ENCODE measurements around the gene UBFD1. TPM values are rescaled to one million over a fixed set of nuclear protein-coding genes. Genes with fewer than 3 reads are reported as not detected.

The UBFD1 gene
- polyA plus RNA-seq, 2 of the 4 experiments (the other 2 are of a cell fraction), result 60.0 to 78.0 TPM

DNA sequence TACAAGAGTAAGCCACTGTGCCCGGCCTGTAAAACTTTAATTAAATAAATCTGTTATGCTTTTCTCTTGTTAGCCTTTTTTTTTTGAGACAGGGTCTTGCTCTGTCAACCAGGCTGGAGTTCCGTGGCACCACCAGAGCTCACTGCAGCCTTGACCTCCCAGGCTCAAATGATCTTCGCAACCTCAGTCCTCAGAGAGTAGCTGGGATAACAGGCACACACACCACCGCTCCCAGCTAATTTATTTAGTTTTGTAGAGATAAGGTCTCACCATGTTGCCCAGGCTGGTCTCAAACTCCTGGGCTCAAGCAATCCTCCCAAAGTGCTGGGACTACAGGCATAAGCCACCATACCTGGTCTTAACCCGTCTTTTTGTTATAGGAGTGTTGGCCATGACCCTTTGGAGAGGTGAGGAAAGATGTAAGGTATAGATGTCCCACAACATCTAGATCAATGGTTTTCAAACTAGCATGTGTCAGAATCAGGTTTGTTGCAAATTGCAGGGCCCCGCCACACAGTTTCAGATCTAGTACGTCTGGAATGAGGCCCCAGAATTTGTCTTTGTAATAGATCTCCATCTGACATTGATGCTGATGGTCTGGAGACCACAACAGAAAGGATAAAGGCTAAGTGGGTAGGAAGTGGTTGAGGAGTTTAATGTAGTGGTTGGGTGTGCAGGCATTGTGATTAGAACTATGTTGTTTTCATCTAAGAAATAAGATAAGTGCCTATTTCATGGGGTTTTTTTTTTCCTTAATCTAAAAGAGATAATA is 43.0 kb upstream of the UBFD1 start:
- Histone ChIP-seq H3K9me3 (no peaks in the 10 kb centered on the region), H3K4me2 (no peak overlapping the region), H3K4me1 (no peaks in the 10 kb centered on the region), H3K27ac (no peak overlapping the region), H3K4me3 (no peak overlapping the region)
- WGBS (ENCODE audit: missing lambda C conversion rate), result 91% methylated on average over 7 of the region's 7 CpGs
- FAIRE-seq (no peak), DNase-seq (ENCODE audit: low read depth in 1 of 2, low spot score in 1 of 2) (no peak), ATAC-seq (no peak)
- TF ChIP-seq NR3C1 (IDR thresholded peaks at IDR 0.05), result no peak
- no peak for TF ChIP-seq EP300 (IDR thresholded peaks at IDR 0.05)
- no peak for TF ChIP-seq CBX2 (IDR thresholded peaks at IDR 0.05; ENCODE audit: borderline replicate concordance, low read depth)
- no peak for TF ChIP-seq GATA3 (IDR thresholded peaks at IDR 0.05; ENCODE audit: borderline replicate concordance)
- no peak for TF ChIP-seq BHLHE40 (IDR thresholded peaks at IDR 0.05; ENCODE audit: low read depth, low read length)
- no peak for TF ChIP-seq ZNF302 (CRISPR knock-in tag; IDR thresholded peaks at IDR 0.05)
- TF ChIP-seq, protein P1, sequence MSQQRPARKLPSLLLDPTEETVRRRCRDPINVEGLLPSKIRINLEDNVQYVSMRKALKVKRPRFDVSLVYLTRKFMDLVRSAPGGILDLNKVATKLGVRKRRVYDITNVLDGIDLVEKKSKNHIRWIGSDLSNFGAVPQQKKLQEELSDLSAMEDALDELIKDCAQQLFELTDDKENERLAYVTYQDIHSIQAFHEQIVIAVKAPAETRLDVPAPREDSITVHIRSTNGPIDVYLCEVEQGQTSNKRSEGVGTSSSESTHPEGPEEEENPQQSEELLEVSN (IDR thresholded peaks at IDR 0.05; ENCODE audit: borderline replicate concordance, low read depth), result no peak
- no peak for TF ChIP-seq EHMT2 (IDR thresholded peaks at IDR 0.05; ENCODE audit: low read depth)
- TF ChIP-seq SMC3 (IDR thresholded peaks at IDR 0.05), result no peak
- TF ChIP-seq EHF (CRISPR knock-in tag; IDR thresholded peaks at IDR 0.05), result no peak
- TF ChIP-seq KDM5A (IDR thresholded peaks at IDR 0.05), result no peak
- TF ChIP-seq CHD2 (IDR thresholded peaks at IDR 0.05; ENCODE audit: low read length, partially characterized antibody), result no peak
- no peak for TF ChIP-seq TFCP2L1 (CRISPR knock-in tag; IDR thresholded peaks at IDR 0.05)
- no peak for TF ChIP-seq HOXB13 (CRISPR knock-in tag; IDR thresholded peaks at IDR 0.05; ENCODE audit: low read depth)
- no peak for TF ChIP-seq MAFK (IDR thresholded peaks at IDR 0.05; ENCODE audit: partially characterized antibody)
- TF ChIP-seq HDAC2 (IDR thresholded peaks at IDR 0.05), result no peak
- TF ChIP-seq, protein P2, sequence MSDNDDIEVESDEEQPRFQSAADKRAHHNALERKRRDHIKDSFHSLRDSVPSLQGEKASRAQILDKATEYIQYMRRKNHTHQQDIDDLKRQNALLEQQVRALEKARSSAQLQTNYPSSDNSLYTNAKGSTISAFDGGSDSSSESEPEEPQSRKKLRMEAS (IDR thresholded peaks at IDR 0.05), result no peak
- no peak for TF ChIP-seq RARB (CRISPR knock-in tag; IDR thresholded peaks at IDR 0.05)
- TF ChIP-seq, protein P3, sequence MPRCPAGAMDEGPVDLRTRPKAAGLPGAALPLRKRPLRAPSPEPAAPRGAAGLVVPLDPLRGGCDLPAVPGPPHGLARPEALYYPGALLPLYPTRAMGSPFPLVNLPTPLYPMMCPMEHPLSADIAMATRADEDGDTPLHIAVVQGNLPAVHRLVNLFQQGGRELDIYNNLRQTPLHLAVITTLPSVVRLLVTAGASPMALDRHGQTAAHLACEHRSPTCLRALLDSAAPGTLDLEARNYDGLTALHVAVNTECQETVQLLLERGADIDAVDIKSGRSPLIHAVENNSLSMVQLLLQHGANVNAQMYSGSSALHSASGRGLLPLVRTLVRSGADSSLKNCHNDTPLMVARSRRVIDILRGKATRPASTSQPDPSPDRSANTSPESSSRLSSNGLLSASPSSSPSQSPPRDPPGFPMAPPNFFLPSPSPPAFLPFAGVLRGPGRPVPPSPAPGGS (IDR thresholded peaks at IDR 0.05), result no peak
- ChIA-PET POLR2A (no interaction called here), CTCF (interaction anchor here (0.6 to 0.7 kb wide), 2 partner anchors 15 to 73 kb away, joined by 3 read pairs; no protein-coding TSS in a partner anchor)

DNA sequence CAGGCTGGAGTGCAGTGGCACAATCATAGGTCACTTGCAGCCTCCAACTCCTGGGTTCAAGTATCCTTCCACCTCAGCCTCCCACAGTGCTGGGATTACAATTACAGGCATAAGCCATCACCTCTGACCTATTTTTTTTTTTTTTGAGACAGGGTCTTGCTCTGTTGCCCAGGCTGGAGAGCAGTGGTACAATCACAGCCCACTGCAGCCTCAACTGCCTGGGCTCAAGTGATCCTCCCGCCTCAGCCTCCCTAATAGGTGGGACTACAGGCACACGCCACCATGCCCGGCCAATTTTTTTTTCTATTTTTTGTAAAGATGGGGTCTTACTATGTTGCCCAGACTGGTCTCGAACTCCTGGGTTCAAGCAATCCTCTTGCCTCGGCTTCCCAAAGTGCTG is 41.6 kb upstream of the UBFD1 start:
- no peak for TF ChIP-seq HOXB13 (CRISPR knock-in tag; IDR thresholded peaks at IDR 0.05; ENCODE audit: low read depth)
- no peak for TF ChIP-seq RARB (CRISPR knock-in tag; IDR thresholded peaks at IDR 0.05)
- TF ChIP-seq FOSL2 (IDR thresholded peaks at IDR 0.05), result no peak
- TF ChIP-seq FOSL2 (CRISPR knock-in tag; IDR thresholded peaks at IDR 0.05), result no peak
- TF ChIP-seq MYC (IDR thresholded peaks at IDR 0.05; ENCODE audit: borderline replicate concordance, low read length), result no peak

More for the DNA sequence above, 41.6 kb upstream of the UBFD1 start:
- H3K4me1 ChIP-seq, result no peaks in the 10 kb centered on the region
- no peak for ATAC-seq
- ChIA-PET CTCF (interaction anchor here (1.4 kb wide), 1 partner anchor 80 kb away, joined by 3 read pairs; no protein-coding TSS in a partner anchor), POLR2A (no interaction called here)
- FAIRE-seq, result no peak
- no peak for DNase-seq (ENCODE audit: low read depth in 1 of 2, low spot score in 1 of 2)
- H3K9me3 ChIP-seq, result no peaks in the 10 kb centered on the region
- 94% methylated on average over 5 of the region's 5 CpGs for WGBS (ENCODE audit: missing lambda C conversion rate)
- H3K4me2 ChIP-seq, result no peak overlapping the region
- no peak overlapping the region for H3K4me3 ChIP-seq
- H3K27ac ChIP-seq, result no peak overlapping the region

Data from A549 (cell line).